Right lobe of liver (tissue), 4 donors: Measurements from ENCODE around the gene ZNF345.

ENCODE experiments used
- POLR2A ChIP-seq: fragments of 450-650 bp; IDR thresholded peaks from one replicate; pipeline ENCODE4 v1.6.1; 2017; ENCODE audit warnings: antibody characterized with exemption, mild to moderate bottlenecking
- TF ChIP-seq, protein P1 (sequence below), 4 donors: fragments of 200-600 bp in 3 of 4; fragments of 450-650 bp in 1 of 4; IDR thresholded peaks; one replicate each; pipeline versions ENCODE4 v1.5.1 to v1.8.0; 2016 to 2022; ENCODE audit warnings: antibody characterized with exemption in 4 of 4, mild to moderate bottlenecking in 2 of 4
- donor health status: DM: no; HTN: no; CAD: no.
- donor health status: DM: no; HTN: no; CAD: no.
- donor health status: DM: no; HTN: yes; CAD: no.

DNA sequence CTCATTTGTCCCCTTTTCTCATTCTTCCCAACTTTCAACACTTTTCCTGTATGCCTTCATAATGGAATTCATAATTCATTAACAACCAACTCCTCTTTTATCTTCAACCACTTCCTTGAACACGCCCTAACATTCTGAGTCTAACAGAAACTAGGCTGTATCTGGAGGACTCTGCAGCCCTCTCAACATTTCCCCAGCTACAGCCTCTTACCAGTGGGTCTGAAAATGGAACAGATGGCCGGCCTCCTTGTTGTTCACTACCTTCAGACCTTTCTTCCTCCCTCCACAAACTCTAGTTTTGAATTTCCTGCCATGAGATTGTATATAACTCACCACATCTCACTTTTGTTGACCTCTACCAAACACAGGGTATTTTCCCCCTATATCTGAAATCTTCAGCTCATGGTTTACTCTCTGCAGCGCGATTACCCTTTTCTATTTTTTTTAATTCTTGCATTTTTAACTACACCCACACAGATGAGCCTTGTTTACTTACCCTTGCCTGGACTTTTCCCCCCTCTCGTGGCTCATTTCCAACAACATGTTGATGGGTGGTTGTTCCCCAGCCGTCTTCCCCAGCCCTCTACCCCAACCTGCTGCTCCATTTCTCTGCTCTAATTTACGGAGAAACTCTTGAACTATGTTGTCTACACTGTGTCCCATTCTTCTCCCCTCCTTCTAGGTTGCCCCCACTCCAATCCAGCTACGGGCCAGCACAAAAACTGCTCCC is 13.3 kb upstream of the ZNF345 start:
- no peak for TF ChIP-seq POLR2A
- TF ChIP-seq, protein P1, sequence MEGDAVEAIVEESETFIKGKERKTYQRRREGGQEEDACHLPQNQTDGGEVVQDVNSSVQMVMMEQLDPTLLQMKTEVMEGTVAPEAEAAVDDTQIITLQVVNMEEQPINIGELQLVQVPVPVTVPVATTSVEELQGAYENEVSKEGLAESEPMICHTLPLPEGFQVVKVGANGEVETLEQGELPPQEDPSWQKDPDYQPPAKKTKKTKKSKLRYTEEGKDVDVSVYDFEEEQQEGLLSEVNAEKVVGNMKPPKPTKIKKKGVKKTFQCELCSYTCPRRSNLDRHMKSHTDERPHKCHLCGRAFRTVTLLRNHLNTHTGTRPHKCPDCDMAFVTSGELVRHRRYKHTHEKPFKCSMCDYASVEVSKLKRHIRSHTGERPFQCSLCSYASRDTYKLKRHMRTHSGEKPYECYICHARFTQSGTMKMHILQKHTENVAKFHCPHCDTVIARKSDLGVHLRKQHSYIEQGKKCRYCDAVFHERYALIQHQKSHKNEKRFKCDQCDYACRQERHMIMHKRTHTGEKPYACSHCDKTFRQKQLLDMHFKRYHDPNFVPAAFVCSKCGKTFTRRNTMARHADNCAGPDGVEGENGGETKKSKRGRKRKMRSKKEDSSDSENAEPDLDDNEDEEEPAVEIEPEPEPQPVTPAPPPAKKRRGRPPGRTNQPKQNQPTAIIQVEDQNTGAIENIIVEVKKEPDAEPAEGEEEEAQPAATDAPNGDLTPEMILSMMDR (IDR thresholded peaks at IDR 0.05), result no peak
